ENCODE results near the gene PRKN. TPM values are rescaled to one million over a fixed set of nuclear protein-coding genes. Genes with fewer than 3 reads are reported as not detected.

The PRKN gene
- total RNA-seq, 4 donors from 2014 or later, result 8.4 to 44.8 (median 12.6) TPM

DNA sequence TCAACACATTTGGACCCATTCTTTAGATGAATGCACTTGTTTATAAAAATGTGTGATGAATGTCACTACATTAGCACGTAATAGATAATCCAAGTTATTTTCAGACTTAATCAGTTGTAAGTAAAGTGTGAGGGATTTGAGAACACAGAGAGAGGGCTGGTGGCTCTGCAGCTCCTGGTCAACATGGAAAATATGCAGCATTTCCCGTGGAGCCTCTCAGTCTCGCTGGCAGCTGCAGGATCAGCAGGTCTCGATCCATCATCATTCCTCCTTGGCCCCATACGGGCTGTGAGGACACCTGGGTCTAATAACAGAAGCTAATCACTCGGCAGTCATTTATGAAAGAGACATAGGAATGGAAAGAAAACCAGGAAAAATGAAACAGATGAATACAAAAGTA, 390.2 kb downstream of the PRKN start:
- TF ChIP-seq, protein P1, sequence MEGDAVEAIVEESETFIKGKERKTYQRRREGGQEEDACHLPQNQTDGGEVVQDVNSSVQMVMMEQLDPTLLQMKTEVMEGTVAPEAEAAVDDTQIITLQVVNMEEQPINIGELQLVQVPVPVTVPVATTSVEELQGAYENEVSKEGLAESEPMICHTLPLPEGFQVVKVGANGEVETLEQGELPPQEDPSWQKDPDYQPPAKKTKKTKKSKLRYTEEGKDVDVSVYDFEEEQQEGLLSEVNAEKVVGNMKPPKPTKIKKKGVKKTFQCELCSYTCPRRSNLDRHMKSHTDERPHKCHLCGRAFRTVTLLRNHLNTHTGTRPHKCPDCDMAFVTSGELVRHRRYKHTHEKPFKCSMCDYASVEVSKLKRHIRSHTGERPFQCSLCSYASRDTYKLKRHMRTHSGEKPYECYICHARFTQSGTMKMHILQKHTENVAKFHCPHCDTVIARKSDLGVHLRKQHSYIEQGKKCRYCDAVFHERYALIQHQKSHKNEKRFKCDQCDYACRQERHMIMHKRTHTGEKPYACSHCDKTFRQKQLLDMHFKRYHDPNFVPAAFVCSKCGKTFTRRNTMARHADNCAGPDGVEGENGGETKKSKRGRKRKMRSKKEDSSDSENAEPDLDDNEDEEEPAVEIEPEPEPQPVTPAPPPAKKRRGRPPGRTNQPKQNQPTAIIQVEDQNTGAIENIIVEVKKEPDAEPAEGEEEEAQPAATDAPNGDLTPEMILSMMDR (IDR thresholded peaks at IDR 0.05), result no peak
- DNase-seq (ENCODE audit: low spot score) (no peak), ATAC-seq (ENCODE audit: low FRiP score) (no peak)

DNA sequence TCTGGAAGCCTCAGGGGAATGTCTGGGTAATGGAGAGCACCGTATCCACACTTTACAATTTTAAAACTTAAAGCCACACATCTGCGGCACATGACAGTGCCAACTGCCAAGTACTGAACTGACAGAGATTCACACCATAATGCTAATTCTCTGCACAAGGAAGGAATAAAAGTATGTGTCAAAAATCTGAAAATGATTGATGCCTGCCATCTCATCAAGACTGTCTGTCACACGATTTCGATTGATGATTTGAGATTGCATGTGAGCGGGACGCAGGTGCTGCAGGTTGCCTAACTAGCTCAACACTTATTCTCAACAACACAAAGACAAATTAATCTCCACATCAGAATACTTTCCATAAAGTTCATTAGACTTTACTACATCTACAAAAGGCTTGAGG, 391.2 kb downstream of the PRKN start:
- TF ChIP-seq, protein P1 (IDR thresholded peaks at IDR 0.05), result no peak
- no peak for DNase-seq (ENCODE audit: low spot score)
- ATAC-seq (ENCODE audit: low FRiP score), result no peak

DNA sequence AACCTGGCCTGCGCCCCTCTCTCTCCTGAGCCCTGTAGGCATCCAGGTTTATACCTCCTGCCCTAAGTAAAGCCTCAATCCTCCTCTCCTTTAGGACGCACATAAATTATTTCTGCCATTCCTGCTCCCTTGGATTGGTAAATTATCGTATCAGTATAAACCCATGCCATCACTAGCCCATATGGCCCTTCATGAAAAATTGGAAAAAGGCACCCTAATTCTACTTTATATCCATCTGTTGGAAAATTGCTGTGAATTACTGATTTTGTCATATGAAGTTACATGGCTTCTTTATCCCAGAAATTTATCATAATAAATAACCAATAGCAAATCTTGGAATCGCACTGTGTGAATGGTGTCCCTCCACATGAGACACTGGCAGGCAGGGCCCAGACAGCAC, 395.2 kb downstream of the PRKN start:
- TF ChIP-seq, protein P1 (IDR thresholded peaks at IDR 0.05), result no peak

DNA sequence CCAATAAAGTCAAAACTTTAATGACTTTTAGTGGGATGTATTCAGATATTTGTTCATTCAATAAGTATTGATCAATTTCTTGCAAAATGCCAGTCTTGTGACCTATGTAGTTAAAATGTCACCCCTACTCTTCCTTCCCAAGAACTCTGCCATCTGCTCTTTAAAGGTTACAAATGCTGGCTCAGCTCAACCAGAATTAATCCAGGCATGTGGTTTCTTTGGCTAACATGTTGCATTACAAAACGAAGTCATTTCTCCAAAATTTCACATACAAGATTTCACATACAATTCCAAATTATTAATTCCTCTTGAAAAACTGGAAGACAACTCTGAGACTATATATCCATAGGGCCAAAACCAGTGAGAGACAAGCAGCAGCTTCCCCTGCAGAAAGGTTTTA, 395.7 kb downstream of the PRKN start:
- DNase-seq (ENCODE audit: low spot score), result no peak
- no peak for ATAC-seq (ENCODE audit: low FRiP score)
- TF ChIP-seq, protein P1 (IDR thresholded peaks at IDR 0.05), result no peak

More for the DNA sequence above, 395.2 kb downstream of the PRKN start:
- DNase-seq (ENCODE audit: low spot score), result no peak
- ATAC-seq (ENCODE audit: low FRiP score), result no peak

DNA sequence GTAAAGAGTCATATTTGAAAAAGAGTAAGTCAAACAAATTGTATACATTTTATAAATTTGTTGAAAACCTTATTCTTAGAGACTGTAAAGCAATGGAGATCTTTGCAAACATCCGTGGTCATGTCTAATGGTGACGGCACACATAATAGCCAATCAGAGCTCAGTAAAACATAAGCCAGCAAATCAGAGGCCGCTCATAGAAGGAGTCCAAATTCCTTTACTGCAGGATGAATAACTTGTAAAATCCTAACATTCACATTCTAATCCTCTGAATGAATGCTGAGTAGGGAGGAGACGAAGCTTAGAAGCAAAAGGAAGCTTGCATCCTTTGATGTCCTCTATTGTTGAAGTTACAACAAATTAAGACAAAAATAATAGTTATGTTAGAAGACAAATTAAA, 401.7 kb downstream of the PRKN start:
- ATAC-seq (ENCODE audit: low FRiP score), result no peak
- TF ChIP-seq, protein P1 (IDR thresholded peaks at IDR 0.05), result no peak
- no peak for DNase-seq (ENCODE audit: low spot score)

DNA sequence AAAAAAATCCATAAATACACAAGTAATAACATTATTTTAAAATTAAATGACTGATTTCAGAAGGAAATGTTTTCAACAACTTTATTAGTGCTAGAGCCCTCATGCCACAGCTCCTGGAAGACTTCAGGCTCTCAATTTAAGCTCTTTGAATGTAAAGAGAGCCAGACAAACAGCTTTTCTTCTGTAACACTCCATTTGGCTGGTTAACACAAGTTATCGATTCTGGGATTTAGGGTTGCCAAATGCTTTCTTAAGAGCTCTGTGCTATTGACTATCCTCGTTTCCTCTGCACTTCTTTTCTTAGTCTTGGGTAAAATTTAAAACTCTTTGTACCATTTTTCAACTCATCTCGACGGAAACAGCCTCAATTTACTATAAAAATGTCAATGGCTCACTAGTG, 402.5 kb downstream of the PRKN start:
- ATAC-seq (ENCODE audit: low FRiP score), result no peak
- TF ChIP-seq, protein P1 (IDR thresholded peaks at IDR 0.05), result no peak
- no peak for DNase-seq (ENCODE audit: low spot score)

DNA sequence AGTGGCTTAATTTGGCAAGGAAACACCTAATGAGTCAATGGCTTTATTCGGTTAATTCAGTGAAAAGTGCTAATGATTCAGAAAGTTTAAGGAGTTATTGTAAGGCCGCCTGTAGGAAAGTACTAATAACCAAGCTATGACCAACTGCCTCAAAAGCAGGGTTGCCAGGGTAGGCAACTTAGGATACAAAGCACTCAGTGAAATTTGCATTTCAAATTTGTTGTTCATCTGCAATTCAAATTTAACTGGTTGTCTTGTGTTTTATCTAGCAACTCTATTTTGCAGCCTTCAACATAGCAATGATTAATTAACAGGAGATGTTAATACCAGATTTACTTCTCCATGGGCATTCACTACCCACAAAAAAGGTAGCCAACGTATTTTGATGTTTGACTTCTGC, 412.3 kb downstream of the PRKN start:
- TF ChIP-seq, protein P1 (IDR thresholded peaks at IDR 0.05), result no peak
- ATAC-seq (ENCODE audit: low FRiP score), result no peak

More for the DNA sequence above, 412.3 kb downstream of the PRKN start:
- DNase-seq (ENCODE audit: low spot score), result no peak

All from omental fat pad (tissue), 4 donors.